Astrocyte of the cerebellum (primary cell): ENCODE measurements around the gene LCLAT1.

Source experiments
- DNase-seq: peaks from one replicate; pipeline ENCODE4 v3.0.0-alpha.2; 2011; ENCODE audit warnings: low read depth
- H3K4me3 ChIP-seq: 2 replicates; pipeline ENCODE4 v1.5.1; 2011; ENCODE audit warnings: mild to moderate bottlenecking, low read depth, low read length, moderate library complexity
- in situ Hi-C: cut with HindIII; loops from 2 replicates; pipeline ENCODE4 v1.10.0; 2017; ENCODE audit warnings: low sequenced_read_pairs
- TF ChIP-seq, protein P1 (sequence below): IDR thresholded peaks from 2 replicates; pipeline ENCODE4 v1.5.1; 2012; ENCODE audit warnings: low read length, low read depth, moderate library complexity, mild to moderate bottlenecking; ENCODE audit errors: missing control alignments

Gene LCLAT1

GRCh38 chr2:30628341-30628740 lies 181.3 kb downstream of the LCLAT1 start:
- TF ChIP-seq, protein P1, sequence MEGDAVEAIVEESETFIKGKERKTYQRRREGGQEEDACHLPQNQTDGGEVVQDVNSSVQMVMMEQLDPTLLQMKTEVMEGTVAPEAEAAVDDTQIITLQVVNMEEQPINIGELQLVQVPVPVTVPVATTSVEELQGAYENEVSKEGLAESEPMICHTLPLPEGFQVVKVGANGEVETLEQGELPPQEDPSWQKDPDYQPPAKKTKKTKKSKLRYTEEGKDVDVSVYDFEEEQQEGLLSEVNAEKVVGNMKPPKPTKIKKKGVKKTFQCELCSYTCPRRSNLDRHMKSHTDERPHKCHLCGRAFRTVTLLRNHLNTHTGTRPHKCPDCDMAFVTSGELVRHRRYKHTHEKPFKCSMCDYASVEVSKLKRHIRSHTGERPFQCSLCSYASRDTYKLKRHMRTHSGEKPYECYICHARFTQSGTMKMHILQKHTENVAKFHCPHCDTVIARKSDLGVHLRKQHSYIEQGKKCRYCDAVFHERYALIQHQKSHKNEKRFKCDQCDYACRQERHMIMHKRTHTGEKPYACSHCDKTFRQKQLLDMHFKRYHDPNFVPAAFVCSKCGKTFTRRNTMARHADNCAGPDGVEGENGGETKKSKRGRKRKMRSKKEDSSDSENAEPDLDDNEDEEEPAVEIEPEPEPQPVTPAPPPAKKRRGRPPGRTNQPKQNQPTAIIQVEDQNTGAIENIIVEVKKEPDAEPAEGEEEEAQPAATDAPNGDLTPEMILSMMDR, result no peak
- no peak for DNase-seq
- H3K4me3 ChIP-seq, result no peak overlapping the region
- in situ Hi-C loops, result no loop called here

DNA sequence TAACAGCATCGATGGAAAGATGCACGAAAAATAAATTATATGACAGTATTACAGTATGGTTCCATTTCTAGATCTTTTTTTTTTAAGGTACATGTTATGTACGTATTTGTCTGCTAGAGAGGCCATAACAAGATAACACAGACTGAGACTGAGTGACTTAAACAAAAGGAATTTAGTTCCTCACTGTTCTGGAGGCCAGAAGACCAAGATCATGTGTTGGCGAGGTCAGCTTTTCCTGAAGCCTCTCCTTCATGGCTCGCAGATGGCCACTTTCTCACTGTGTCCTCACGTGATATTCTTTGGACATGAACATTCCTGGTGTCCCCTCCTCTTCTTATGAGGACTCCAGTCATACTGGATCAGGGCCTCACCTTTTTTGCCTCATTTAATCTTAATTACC lies 182.8 kb downstream of the LCLAT1 start:
- TF ChIP-seq, protein P1, result no peak
- DNase-seq, result no peak
- in situ Hi-C loops, result no loop called here
- H3K4me3 ChIP-seq, result no peak overlapping the region

DNA sequence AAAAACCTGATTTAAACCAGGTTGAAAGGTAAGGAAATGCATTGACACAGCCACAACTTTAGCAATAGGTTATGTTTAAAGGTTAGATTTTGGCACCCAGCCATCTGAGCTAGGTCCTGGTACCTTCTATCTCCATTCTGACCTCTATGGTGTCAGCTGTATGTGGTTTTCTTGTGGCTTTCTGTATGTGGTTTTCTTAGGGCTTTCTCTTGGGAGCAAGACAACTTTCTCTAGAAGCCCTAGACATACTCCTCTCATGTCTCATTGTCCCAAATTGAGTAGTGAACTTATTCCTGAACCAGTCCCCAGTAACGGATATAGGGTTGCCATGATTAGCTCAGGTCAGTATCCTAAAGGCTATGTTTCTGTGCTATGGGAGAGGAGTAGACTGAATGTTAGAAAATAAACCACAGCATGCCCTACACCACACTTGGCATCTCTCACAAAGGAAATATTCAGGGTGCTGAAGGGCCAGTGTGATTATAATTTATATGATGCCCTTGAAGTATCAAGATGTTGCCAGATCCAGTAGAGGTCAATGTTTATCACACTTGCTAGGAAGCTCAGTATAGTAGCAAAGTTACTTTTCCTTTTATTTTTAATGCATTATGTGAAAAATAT lies 184.1 kb downstream of the LCLAT1 start:
- in situ Hi-C loops, result no loop called here
- H3K4me3 ChIP-seq, result no peak overlapping the region
- TF ChIP-seq, protein P1, result no peak
- no peak for DNase-seq

DNA sequence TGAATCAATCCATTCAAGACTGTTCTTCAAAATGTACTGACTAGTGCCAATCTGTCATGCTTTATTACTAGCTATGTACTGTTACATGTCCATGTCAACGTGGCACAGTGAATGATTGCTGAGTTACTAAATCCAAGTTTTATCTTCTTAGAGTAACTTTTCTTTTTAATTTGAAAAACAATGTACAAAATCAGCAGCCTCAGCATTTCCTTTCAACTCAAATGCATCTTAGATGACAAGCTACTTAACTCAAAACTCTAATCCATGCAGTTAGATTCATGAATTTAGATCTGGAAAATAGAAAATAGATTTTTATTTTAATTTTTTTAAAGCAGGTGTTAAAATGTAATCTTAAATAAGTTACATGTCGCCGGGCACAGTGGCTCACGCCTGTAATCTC lies 186.0 kb downstream of the LCLAT1 start:
- in situ Hi-C loops, result no loop called here
- TF ChIP-seq, protein P1, result no peak
- no peak for DNase-seq
- no peak overlapping the region for H3K4me3 ChIP-seq

- TF ChIP-seq, protein P1, result no peak
- in situ Hi-C loops, result no loop called here
- DNase-seq, result no peak
- no peak overlapping the region for H3K4me3 ChIP-seq
Measured at GRCh38 chr2:30636311-30636710, 189.3 kb downstream of the LCLAT1 start.

DNA sequence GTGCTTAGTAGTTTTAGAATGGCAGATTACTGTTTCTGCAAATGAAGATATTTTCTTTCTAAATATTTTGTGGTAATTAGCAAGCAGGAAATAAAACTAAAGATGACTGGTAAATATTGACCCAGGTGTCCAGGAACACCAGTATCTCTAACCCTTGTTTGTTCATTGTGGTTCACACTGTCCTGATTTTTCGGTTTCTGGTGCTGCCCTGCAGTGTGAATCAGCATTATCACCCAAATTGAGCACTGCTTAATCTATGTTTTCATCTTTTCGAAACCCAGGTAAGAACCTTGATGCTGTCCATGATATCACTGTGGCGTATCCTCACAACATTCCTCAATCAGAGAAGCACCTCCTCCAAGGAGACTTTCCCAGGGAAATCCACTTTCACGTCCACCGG lies 192.8 kb downstream of the LCLAT1 start:
- no peak overlapping the region for H3K4me3 ChIP-seq
- no peak for DNase-seq
- in situ Hi-C loops, result no loop called here
- TF ChIP-seq, protein P1, result no peak
